Fibroblast of the aortic adventitia (primary cell): Measurements from ENCODE around the gene UQCRHL. TPM values are rescaled to one million over a fixed set of nuclear protein-coding genes. Genes with fewer than 3 reads are reported as not detected.
A peak's percentile ranks its signal among the peaks of the same experiment; 100 is the strongest.

ENCODE experiments used
- DNase-seq: peaks from one replicate; pipeline ENCODE4 v3.0.0-alpha.2; 2010; ENCODE audit warnings: low read depth
- H3K4me3 ChIP-seq: 2 replicates; pipeline ENCODE4 v1.5.1; 2011; ENCODE audit warnings: low read depth, mild to moderate bottlenecking, control low read depth, low read length, moderate library complexity
- total RNA-seq: library from RNA; depleted of rRNA; stranded (reverse); fragments of >200 nt; gene quantifications from 2 replicates; pipeline ENCODE4 v1.2.3, GENCODE V29; 2012; ENCODE audit warnings: low replicate concordance
- TF ChIP-seq, protein P1 (sequence below): IDR thresholded peaks from 2 replicates; pipeline ENCODE4 v1.5.1; 2011; ENCODE audit warnings: mild to moderate bottlenecking, low read length, control low read depth, inconsistent platforms; ENCODE audit not compliant: insufficient read depth

The UQCRHL gene
- total RNA-seq, 1 donor = 1.9 TPM

DNA sequence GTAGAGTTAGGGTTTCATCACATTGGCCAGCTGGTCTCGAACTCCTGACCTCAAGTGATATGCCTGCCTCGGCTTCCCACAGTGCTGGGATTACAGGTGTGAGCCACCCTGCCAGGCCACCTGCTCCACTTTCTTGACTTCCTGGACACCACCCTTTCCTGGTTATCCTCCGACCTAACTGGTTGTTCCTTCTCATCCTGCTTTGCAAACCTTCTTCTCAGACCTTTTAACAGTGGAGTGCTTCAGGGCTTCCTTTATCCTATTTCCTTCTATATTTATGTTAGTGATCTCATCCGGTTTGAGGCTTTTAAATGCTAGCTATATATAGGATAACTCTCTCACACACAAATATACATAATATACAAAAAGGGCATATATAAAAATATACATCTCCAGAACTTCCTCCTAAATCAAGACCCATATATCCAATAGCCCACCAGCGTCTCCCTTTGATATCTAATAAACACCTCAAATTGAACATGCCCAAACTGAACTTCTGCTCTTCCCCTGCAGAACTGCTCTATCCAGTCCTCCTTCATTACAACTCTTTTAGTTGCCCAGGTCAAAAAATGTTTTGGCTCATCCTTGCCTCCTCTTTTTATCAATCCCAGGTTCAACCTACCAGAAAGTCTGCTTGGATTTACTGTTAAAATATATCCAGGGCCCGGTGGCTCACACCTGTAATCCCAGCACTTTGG, 19.5 kb upstream of the UQCRHL start:
- DNase-seq = no peak
- TF ChIP-seq, protein P1, sequence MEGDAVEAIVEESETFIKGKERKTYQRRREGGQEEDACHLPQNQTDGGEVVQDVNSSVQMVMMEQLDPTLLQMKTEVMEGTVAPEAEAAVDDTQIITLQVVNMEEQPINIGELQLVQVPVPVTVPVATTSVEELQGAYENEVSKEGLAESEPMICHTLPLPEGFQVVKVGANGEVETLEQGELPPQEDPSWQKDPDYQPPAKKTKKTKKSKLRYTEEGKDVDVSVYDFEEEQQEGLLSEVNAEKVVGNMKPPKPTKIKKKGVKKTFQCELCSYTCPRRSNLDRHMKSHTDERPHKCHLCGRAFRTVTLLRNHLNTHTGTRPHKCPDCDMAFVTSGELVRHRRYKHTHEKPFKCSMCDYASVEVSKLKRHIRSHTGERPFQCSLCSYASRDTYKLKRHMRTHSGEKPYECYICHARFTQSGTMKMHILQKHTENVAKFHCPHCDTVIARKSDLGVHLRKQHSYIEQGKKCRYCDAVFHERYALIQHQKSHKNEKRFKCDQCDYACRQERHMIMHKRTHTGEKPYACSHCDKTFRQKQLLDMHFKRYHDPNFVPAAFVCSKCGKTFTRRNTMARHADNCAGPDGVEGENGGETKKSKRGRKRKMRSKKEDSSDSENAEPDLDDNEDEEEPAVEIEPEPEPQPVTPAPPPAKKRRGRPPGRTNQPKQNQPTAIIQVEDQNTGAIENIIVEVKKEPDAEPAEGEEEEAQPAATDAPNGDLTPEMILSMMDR = no peak
- no peak overlapping the region for H3K4me3 ChIP-seq

DNA sequence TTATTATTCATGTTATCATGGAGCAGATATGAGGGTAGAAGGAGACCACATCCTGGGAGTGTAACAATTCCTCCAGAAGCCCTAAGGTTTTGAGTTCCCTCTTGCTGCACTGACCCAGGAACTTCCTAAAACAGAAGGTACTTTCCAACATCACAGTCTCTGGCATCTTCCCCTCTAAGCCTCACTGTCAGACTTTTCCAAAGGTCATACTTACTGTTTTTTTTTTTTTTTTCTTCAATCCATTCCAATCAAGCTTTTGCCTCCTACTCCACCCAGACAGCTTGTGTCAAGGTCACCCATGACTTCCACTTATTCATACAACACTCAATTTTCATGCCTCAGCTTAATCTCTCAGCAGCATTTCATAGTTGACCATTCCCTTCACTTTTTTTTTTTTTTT, 18.4 kb upstream of the UQCRHL start:
- no peak overlapping the region for H3K4me3 ChIP-seq
- TF ChIP-seq, protein P1 = no peak
- peak; percentile 81 for DNase-seq

GRCh38 chr1:15820478-15820877, 13.0 kb upstream of the UQCRHL start:
- TF ChIP-seq, protein P1 = no peak
- DNase-seq = peak; percentile 25
- no peak overlapping the region for H3K4me3 ChIP-seq

- no peak overlapping the region for H3K4me3 ChIP-seq
- TF ChIP-seq, protein P1 = no peak
- peak; percentile 40 for DNase-seq
These were observed 9.2 kb upstream of the UQCRHL start for GRCh38 chr1:15816674-15817073.

DNA sequence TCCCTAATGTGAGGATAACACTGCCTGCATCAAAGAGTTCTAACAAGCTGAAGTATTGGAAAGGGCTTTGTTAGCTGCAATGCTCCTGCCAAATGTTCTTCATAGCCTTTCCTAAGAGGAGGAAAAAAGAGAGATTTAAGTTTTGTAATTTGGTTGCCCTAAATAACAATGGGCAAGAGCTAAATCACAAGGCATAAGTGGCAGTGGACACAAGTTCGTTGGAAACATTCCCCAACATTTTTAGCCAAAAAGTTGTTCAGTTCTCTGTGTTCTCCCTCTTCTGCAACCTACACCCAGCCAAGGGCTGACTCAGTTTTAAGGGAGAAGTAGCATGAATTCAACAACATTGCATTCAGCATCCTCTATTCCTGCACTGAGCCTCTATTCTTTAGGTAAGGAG, 2.6 kb upstream of the UQCRHL start:
- TF ChIP-seq, protein P1 = no peak
- no peak overlapping the region for H3K4me3 ChIP-seq
- DNase-seq = peak; percentile 64

GRCh38 chr1:15808955-15809354, 1.5 kb upstream of the UQCRHL start:
- TF ChIP-seq, protein P1 = no peak
- H3K4me3 ChIP-seq = no peak overlapping the region
- DNase-seq = no peak

DNA sequence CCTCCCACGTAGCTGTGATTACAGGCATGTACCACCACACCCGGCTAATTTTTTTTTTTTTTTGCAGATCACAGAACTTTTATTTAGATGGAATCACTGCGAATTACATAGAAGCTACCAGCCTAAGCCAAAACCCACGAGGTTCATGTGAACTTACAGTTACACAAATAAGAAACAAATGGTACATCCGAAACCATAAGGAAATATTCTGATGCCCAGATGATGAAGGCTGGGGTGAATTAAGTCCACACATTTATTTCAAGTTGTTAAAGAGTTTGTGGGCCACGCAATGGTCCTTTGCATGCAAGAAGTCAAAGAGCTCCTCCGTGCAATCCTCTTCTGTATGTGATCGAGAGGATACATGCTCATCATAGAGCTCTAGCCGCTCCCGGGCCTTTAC, 328 bp downstream of the UQCRHL start:
- DNase-seq = no peak
- TF ChIP-seq, protein P1 = no peak
- H3K4me3 ChIP-seq = no peak overlapping the region
